Vagina (tissue), 2 donors: ENCODE data around the gene GPN3. TPM values are rescaled to one million over a fixed set of nuclear protein-coding genes. Genes with fewer than 3 reads are reported as not detected.

Source experiments
- DNase-seq, 2 donors: peaks; one replicate each; pipeline ENCODE4 v3.0.0-alpha.2; 2017; ENCODE audit errors: extremely low spot score in 2 of 2
- H3K27ac ChIP-seq: fragments of 200-600 bp; sonication (generic); one replicate; pipeline ENCODE4 v1.5.1; 2019
- H3K27me3 ChIP-seq: fragments of 200-600 bp; sonication (generic); one replicate; pipeline ENCODE4 v1.5.1; 2019
- H3K36me3 ChIP-seq, 2 donors: fragments of 200-600 bp; sonication (generic); one replicate each; pipeline ENCODE4 v1.5.1; 2017 to 2019
- H3K4me1 ChIP-seq: fragments of 200-600 bp; sonication (generic); one replicate; pipeline ENCODE4 v1.5.1; 2019
- H3K4me3 ChIP-seq, 2 donors: fragments of 200-600 bp; sonication (generic); 1 replicate in 1 of 2; 2 replicates in 1 of 2; pipeline ENCODE4 v1.5.1; 2016 to 2019
- H3K9me3 ChIP-seq: fragments of 200-600 bp; sonication (generic); one replicate; pipeline ENCODE4 v1.5.1; 2019
- CTCF ChIP-seq, 3 experiments: fragments of 450-650 bp in 2 of 3; fragments of 200-600 bp in 1 of 3; sonication (generic) in 1 of 3; IDR thresholded peaks; one replicate each; pipeline ENCODE4 v1.5.1; 2017 to 2019; ENCODE audit warnings: antibody characterized with exemption in 3 of 3, mild to moderate bottlenecking in 2 of 3, moderate library complexity in 2 of 3
- POLR2A ChIP-seq, 2 donors: fragments of 450-650 bp; IDR thresholded peaks; one replicate each; pipeline ENCODE4 v1.6.1; 2017; ENCODE audit warnings: antibody characterized with exemption in 2 of 2, mild to moderate bottlenecking in 2 of 2, moderate library complexity in 2 of 2
- POLR2AphosphoS5 ChIP-seq, 2 donors: sonication (generic); formaldehyde crosslinking; IDR thresholded peaks; one replicate each; pipeline ENCODE4 v1.9.0; 2017; ENCODE audit warnings: antibody characterized with exemption in 2 of 2, mild to moderate bottlenecking in 2 of 2, low read depth in 1 of 2; ENCODE audit not compliant: insufficient read depth in 1 of 2
- intact Hi-C: fragments of 100-400 bp; cut with DNase I; formaldehyde crosslinking; loops from one replicate; pipeline ENCODE4 v1.15.1; 2023
- total RNA-seq: library from RNA; depleted of rRNA; stranded (reverse); fragments of >200 nt; gene quantifications from one replicate; pipeline ENCODE4 v1.2.3, GENCODE V29; 2016

The GPN3 gene
- total RNA-seq = 17.4 TPM

- DNase-seq = peak; percentile 97 to 98
- intact Hi-C loops = no loop called here
- Histone ChIP-seq H3K4me3 (peak within 1 kb of the TSS; percentile 72 to 90), H3K9me3 (no peaks in the 10 kb centered on the region), H3K27ac (peak within 1 kb of the TSS; percentile 96), H3K4me1 (peaks cover 30% of the 10 kb centered on the region), H3K36me3 (peaks cover 0 to 13% of the 10 kb centered on the region in 2 donors), H3K27me3 (no peaks in the 10 kb centered on the region)
- TF ChIP-seq CTCF (IDR thresholded peaks at IDR 0.05) (no peak), POLR2AphosphoS5 (IDR thresholded peaks at IDR 0.05; ENCODE audit: insufficient read depth in 1 of 2, low read depth in 1 of 2) (peak; percentile 91 to 100), POLR2A (IDR thresholded peaks at IDR 0.05) (peak in 1 of 2 donors; percentile 63)
Measured at GRCh38 chr12:110468214-110469048, at the start of gene GPN3, which contains the start of gene FAM216A. GPN3 (minus strand) TSS chr12:110468257; CDS start chr12:110468203, 54 bp downstream. FAM216A (plus strand) TSS chr12:110468845; CDS start chr12:110468876, 31 bp downstream.

GRCh38 chr12:110516995-110517394 lies 48.9 kb upstream of the GPN3 start:
- TF ChIP-seq CTCF (IDR thresholded peaks at IDR 0.05) (no peak), POLR2A (IDR thresholded peaks at IDR 0.05) (no peak), POLR2AphosphoS5 (IDR thresholded peaks at IDR 0.05; ENCODE audit: insufficient read depth in 1 of 2, low read depth in 1 of 2) (no peak)
- Histone ChIP-seq H3K9me3 (no peaks in the 10 kb centered on the region), H3K4me1 (no peaks in the 10 kb centered on the region), H3K36me3 (no peaks in the 10 kb centered on the region), H3K27me3 (no peaks in the 10 kb centered on the region), H3K4me3 (no peak overlapping the region), H3K27ac (no peak overlapping the region)
- DNase-seq = no peak
- intact Hi-C loops = no loop called here

DNA sequence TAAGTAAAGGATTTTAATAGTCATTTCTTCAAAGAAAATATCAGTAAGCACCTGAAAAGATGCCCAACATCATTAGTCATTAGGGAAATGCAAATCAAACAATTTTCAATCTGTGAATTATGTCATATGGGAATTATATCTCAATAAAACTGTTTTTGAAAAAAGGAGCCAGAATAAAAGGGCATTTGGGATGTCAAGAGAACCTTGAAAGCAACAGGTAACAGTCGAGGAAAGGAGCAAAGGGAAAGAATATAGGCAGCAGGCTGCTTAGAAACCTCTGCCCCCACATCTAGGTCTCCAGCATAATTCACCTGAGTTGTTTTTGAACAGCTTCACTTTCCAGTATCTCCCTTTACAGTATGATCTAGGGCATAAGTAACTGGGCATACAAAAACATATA lies 46.3 kb upstream of the GPN3 start:
- DNase-seq = no peak
- intact Hi-C loops = loop anchor here (5.0 kb wide), 1 partner anchor 88 kb away; no protein-coding TSS in a partner anchor
- Histone ChIP-seq H3K4me3 (no peak overlapping the region), H3K36me3 (no peaks in the 10 kb centered on the region), H3K27me3 (no peaks in the 10 kb centered on the region), H3K4me1 (no peaks in the 10 kb centered on the region), H3K9me3 (no peaks in the 10 kb centered on the region), H3K27ac (no peak overlapping the region)
- TF ChIP-seq POLR2AphosphoS5 (IDR thresholded peaks at IDR 0.05; ENCODE audit: insufficient read depth in 1 of 2, low read depth in 1 of 2) (no peak), POLR2A (IDR thresholded peaks at IDR 0.05) (no peak), CTCF (IDR thresholded peaks at IDR 0.05) (no peak)

DNA sequence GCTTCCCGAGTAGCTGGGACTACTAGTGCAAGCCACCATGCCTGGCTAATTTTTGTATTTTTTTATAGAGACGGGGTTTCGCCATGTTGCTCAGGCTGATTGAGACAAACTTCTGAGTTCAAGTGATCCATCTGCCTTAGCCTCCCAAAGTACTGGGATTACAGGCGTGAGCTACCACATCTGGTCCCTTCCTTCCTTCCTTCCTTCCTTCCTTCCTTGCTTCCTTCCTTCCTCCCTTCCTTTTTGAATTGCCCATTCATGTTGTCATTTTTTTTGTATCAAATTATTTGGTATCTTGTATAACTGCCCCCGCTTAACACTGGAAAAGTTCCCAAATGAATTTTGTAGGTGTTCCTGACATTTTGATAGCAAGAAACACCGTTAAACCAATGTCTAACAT lies 45.8 kb upstream of the GPN3 start:
- intact Hi-C loops = loop anchor here (5.0 kb wide), 1 partner anchor 88 kb away; no protein-coding TSS in a partner anchor
- no peaks in the 10 kb centered on the region for H3K9me3 ChIP-seq
- H3K27me3 ChIP-seq = no peaks in the 10 kb centered on the region
- no peaks in the 10 kb centered on the region for H3K4me1 ChIP-seq
- H3K36me3 ChIP-seq = no peaks in the 10 kb centered on the region
- H3K4me3 ChIP-seq = no peak overlapping the region
- no peak for DNase-seq
- H3K27ac ChIP-seq = no peak overlapping the region
- TF ChIP-seq POLR2AphosphoS5 (IDR thresholded peaks at IDR 0.05; ENCODE audit: insufficient read depth in 1 of 2, low read depth in 1 of 2) (no peak), CTCF (IDR thresholded peaks at IDR 0.05) (no peak)
